Measurements from ENCODE around the gene HNRNPAB.
A peak's percentile ranks its signal among the peaks of the same experiment; 100 is the strongest.
"Not testable (repeated sequence)": the region's sequence is repeated elsewhere in the genome, so short reads cannot be mapped to it uniquely, and the experiment has no call there.

Gene HNRNPAB

DNA sequence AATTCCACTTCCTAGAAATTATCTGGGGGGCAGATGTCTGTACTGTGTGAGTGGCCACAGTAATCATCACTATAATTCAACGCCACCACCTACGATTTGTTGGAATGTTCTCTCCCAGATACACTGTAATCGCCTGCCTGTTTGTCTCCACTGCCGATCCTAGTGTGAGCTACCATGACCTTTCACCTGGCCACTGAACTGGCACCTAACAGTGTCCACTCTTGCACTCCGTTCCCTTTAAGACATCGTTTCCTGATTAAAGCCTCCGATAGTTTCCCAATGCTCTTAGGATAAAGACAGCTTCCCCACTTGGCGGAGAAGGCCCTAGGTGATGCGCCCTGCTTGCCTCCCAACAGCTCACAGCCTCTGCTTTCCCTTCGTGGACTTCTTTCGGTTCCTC lies 24.3 kb downstream of the HNRNPAB start:
- no peak for DNase-seq (ENCODE audit: extremely low read depth in 1 of 2, low read depth in 1 of 2)

DNA sequence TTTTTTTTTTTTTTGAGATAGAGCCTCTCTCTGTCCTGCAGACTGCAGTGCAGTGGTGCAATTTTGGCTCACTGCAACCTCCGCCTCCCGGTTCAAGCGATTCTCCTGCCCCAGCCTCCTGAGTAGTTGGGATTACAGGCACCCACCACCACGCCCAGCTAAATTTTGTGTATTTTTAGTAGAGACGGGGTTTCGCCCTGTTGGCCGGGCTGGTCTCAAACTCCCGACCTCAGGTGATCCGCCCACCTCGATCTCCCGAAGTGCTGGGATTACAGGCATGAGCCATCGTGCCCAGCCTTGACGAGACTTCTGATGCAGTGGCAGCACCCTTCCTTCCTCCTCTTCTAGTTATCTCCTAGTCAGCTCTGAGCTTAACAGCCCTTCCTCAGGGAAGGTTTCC lies 24.8 kb downstream of the HNRNPAB start:
- DNase-seq (ENCODE audit: extremely low read depth in 1 of 2, low read depth in 1 of 2): not testable (repeated sequence)

DNA sequence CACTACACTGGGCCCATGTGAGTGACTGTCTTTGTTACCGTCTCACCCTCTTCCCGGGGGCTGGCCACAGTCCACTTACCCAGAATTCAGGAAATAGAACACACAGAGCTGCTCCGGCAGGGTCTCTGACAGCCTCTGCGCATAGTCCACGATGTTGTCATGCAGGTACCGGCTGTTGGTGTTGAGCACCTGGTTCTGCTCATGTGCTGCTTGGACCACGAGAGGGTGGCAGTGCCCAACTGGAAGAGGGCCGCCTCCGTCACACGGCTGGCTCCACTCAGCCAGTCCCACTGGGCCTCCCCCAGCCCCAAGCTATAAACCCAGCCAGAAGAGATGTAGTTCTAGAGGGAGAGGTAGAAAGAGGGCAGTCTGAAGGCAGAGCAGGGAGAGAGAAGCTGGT lies 25.5 kb downstream of the HNRNPAB start:
- DNase-seq (ENCODE audit: extremely low read depth in 1 of 2, low read depth in 1 of 2): no peak

DNA sequence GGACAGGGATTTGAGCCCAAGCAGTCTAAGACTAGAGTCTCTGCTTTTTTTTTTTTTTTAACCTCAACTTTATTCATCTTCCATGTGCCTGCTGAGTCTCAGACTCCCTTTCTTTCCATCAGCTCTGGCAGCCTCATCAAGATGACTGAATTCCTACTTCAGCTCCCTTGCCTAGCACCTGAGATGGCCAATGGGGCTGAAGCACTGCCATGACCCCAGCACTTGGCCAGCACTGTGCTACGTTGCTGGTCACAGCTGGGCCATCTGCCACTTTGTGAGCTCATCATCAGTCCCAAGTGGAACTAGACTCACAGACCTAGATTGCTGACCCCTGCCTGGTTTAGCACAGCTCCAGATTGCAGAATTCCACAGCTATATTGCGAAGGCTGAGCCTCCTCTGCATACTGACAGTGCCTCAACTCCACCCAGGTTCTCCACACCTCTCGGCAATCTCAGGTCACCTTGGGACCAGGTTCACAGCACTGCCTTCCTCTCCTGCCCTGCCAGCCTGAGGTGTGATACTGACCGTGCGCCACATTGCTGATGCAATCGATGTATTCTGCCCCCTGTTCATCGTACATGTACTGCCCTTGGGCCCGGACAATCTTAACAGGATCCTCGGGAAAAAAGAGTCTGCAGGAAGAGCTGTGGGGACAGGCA lies 26.7 kb downstream of the HNRNPAB start:
- DNase-seq (ENCODE audit: extremely low read depth in 1 of 2, low read depth in 1 of 2): no peak

DNA sequence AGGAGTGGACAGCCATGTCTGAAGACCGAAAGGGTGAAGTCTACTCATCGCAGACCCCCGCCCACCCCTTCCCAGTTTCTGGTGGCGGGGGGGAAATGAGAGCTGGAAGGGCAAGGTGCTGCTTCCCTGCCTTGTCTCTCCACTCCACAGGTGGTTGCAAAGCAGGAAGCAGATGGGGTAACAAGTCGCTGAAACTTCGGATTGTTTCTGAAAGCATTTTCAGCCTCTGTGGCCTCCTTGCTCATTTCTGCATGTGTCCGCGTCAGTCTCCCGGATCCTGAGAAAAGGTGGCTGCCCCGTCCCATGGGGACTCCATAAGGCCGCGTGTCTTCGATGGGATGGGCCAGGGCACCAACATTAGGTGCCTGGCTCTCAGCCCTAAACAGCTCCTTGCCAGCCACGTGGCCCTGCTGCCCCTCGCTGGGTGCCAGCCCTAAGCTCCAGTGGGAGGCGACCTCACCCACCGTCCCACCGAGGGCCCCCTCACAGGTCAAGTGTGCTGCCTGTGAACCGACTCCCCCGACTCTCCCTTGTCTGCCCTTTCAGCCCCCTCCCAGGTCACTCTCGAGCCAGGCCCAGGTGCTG lies 27.3 kb downstream of the HNRNPAB start:
- no peak for DNase-seq (ENCODE audit: extremely low read depth in 1 of 2, low read depth in 1 of 2)

DNA sequence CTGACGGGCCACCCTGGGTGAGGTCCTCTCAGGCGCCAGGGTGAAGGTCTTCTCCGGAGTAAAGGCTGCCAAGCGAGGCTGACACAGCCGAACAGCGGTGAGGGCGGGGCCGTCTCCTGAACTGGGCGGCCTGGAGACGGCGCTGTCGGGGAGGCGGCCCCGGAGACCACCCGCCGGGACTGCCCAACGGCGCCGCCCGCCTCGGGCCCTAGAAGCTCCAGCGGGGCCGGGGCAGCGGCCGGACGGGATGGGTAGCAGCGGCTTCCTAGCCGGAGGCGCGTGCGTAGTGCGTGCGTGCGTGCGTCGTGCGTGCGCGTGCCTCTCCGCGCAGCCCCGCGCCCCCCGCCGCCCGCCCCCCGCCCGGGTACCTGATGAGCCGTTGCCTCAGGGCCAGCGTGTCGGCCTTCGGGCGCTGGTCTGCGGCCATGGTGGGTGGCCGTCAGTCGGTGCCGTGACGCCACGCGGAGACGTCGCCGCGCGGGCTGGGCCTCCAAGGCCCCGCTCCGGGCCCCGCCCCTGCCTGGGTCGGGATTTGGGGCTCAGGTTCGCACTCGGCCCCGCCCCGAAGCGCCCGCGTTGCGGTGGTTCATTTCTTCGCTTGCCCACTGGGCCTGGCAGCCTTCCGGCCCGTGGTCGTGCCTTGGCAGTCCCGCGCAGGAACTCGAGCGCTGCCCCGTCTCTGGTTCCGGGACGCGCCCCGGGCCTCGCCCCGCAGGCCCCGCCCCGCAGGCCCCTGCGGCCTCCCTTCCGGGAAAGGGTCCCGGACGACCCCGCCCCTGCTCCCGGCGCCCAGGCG lies 28.0 kb downstream of the HNRNPAB start, which contains the start of gene PHYKPL:
Gene PHYKPL, minus strand, starts transcription at position 679 of the 796 bp plus-strand sequence. Its CDS starts 252 bp downstream, at position 427.
- peak in 1 of 2 donors; percentile 51 for DNase-seq (ENCODE audit: extremely low read depth in 1 of 2, low read depth in 1 of 2)

GRCh38 chr5:178232920-178233429 lies 28.6 kb downstream of the HNRNPAB start:
- no peak for DNase-seq (ENCODE audit: extremely low read depth in 1 of 2, low read depth in 1 of 2)

- no peak for DNase-seq (ENCODE audit: extremely low read depth in 1 of 2, low read depth in 1 of 2)
Observed at GRCh38 chr5:178234121-178234749, 29.9 kb downstream of the HNRNPAB start.

GRCh38 chr5:178234750-178235587 lies 30.6 kb downstream of the HNRNPAB start:
- DNase-seq (ENCODE audit: extremely low read depth in 1 of 2, low read depth in 1 of 2): peak; percentile 57 to 66

- DNase-seq (ENCODE audit: extremely low read depth in 1 of 2, low read depth in 1 of 2): no peak
Observed at GRCh38 chr5:178235588-178235974, 31.2 kb downstream of the HNRNPAB start.

- no peak for DNase-seq (ENCODE audit: extremely low read depth in 1 of 2, low read depth in 1 of 2)
Observed at GRCh38 chr5:178236126-178236525, 31.8 kb downstream of the HNRNPAB start.

- no peak for DNase-seq (ENCODE audit: extremely low read depth in 1 of 2, low read depth in 1 of 2)
Observed at GRCh38 chr5:178236679-178237078, 32.3 kb downstream of the HNRNPAB start.

- DNase-seq (ENCODE audit: extremely low read depth in 1 of 2, low read depth in 1 of 2): no peak
Observed at GRCh38 chr5:178237431-178238312, 33.3 kb downstream of the HNRNPAB start.

DNA sequence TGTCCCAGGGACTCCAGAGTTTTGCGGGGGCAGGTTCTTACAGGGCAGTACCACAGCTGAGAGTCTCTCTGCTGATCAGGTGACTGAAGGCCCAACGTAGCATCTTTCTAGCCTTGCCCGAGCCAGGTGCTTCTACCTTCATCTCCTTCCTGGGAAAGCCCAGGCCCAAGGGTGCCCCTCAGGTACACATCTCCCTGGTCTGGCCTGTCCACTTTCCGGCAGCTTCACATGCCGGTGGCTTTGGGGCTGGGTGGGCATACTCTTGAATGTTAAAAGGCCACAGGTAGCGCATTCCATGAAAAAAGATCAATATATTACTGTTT lies 33.9 kb downstream of the HNRNPAB start:
- DNase-seq (ENCODE audit: extremely low read depth in 1 of 2, low read depth in 1 of 2): no peak

- no peak for DNase-seq (ENCODE audit: extremely low read depth in 1 of 2, low read depth in 1 of 2)
Observed at GRCh38 chr5:178238711-178239592, 34.6 kb downstream of the HNRNPAB start.

DNA sequence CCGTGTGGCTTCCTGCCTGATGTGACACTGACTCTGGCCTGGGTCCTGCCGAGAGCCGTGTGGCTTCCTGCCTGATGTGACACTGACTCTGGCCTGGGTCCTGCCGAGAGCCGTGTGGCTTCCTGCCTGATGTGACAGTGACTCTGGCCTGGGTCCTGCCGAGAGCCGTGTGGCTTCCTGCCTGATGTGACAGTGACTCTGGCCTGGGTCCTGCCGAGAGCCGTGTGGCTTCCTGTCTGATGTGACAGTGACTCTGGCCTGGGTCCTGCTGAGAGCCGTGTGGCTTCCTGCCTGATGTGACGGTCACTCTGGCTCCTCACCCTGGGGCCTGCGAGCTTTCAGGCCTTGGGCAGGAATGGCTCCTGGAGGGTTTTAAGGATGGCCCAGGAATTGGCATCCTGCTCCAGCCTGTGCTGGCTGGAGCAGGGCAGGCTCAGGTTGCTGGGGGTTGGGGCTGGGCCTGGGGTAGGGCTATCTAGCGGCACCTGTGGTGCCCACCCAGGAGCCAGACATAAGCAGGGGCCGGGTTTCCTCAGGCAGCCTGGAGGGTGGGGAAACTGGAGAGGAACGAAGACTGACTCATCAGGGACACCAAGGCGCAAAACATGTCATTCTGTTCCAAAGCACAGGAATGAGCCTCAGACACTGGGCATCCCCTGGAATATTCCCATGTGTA lies 35.4 kb downstream of the HNRNPAB start:
- not testable (repeated sequence) for DNase-seq (ENCODE audit: extremely low read depth in 1 of 2, low read depth in 1 of 2)

GRCh38 chr5:178240341-178240741 lies 36.0 kb downstream of the HNRNPAB start:
- DNase-seq (ENCODE audit: extremely low read depth in 1 of 2, low read depth in 1 of 2): no peak

- DNase-seq (ENCODE audit: extremely low read depth in 1 of 2, low read depth in 1 of 2): no peak
Observed at GRCh38 chr5:178240766-178241165, 36.4 kb downstream of the HNRNPAB start.
